Heart left ventricle (tissue), 16 donors: Measurements from ENCODE around the gene GALP. TPM values are rescaled to one million over a fixed set of nuclear protein-coding genes. Genes with fewer than 3 reads are reported as not detected.

Source experiments
- ATAC-seq, 4 donors: fragments of 200-7000 bp; cut with Tn5 transposase; one replicate each; pipeline ENCODE4 v1.9.1; 2020 to 2022; ENCODE audit warnings: moderate library complexity in 4 of 4, mild to moderate bottlenecking in 3 of 4, moderate number of reproducible peaks in 1 of 4
- DNase-seq, 5 donors: peaks; one replicate each; pipeline ENCODE4 v3.0.0-alpha.2; 2020
- H3K27ac ChIP-seq, 12 donors: fragments of 200-600 bp; sonication (generic) in 4 of 12; one replicate each; pipeline versions ENCODE4 v1.5.0 to v1.8.0; 2016 to 2022; ENCODE audit warnings: mild to moderate bottlenecking in 2 of 12
- H3K27me3 ChIP-seq, 9 donors: fragments of 200-600 bp; sonication (generic) in 2 of 9; one replicate each; pipeline versions ENCODE4 v1.5.1 to v1.8.0; 2016 to 2022; ENCODE audit warnings: mild to moderate bottlenecking in 3 of 9
- H3K36me3 ChIP-seq, 9 donors: fragments of 200-600 bp; sonication (generic) in 2 of 9; one replicate each; pipeline versions ENCODE4 v1.5.0 to v1.8.0; 2018 to 2022; ENCODE audit warnings: mild to moderate bottlenecking in 2 of 9
- H3K4me1 ChIP-seq, 12 donors: fragments of 200-600 bp; sonication (generic) in 4 of 12; one replicate each; pipeline versions ENCODE4 v1.5.0 to v1.8.0; 2016 to 2022; ENCODE audit warnings: mild to moderate bottlenecking in 3 of 12
- H3K4me3 ChIP-seq, 12 donors: fragments of 200-600 bp; sonication (generic) in 4 of 12; one replicate each; pipeline versions ENCODE4 v1.5.0 to v1.8.0; 2017 to 2022; ENCODE audit warnings: mild to moderate bottlenecking in 9 of 12, moderate library complexity in 4 of 12
- H3K9me3 ChIP-seq, 12 donors: fragments of 200-600 bp; sonication (generic) in 4 of 12; one replicate each; pipeline versions ENCODE4 v1.5.0 to v1.8.0; 2016 to 2022; ENCODE audit warnings: mild to moderate bottlenecking in 1 of 12
- POLR2A ChIP-seq, 2 donors: fragments of 450-650 bp; IDR thresholded peaks; one replicate each; pipeline ENCODE4 v1.6.1; 2017; ENCODE audit warnings: antibody characterized with exemption in 2 of 2, mild to moderate bottlenecking in 2 of 2, moderate library complexity in 2 of 2
- WGBS, 4 donors: extraction: QIAGEN DNeasy Blood & Tissue Kit in 2 of 4; methylation state at CpG; one replicate each; pipeline versions ENCODE4 v1.1.5 to v1.1.7; 2013 to 2018; 5-methylcytosine and 5-hydroxymethylcytosine counted together
- intact Hi-C, 10 donors: fragments of 100-400 bp; cut with DNase I; formaldehyde crosslinking; loops; one replicate each; pipeline versions ENCODE4 v1.11.1 to v1.14.2; 2022
- polyA plus RNA-seq, 2 donors: library from polyadenylated mRNA; stranded (reverse); fragments of 200-250 nt; gene quantifications; one replicate each; pipeline ENCODE4 v1.2.3, GENCODE V29; 2013
- total RNA-seq, 9 donors: library from RNA; depleted of rRNA in 2 of 9; stranded (reverse); fragments of >200 nt in 2 of 9; fragmentation: NEBNext Ultra II Directional in 3 of 9; extraction: Animal tissue kit (Norgen Biotek cat#: 25700) in 3 of 9; gene quantifications; one replicate each; pipeline versions ENCODE4 v1.1.0 to v1.2.4, GENCODE V29; 2016 to 2023
- TF ChIP-seq, protein P1 (sequence below), 12 donors: fragments of 200-600 bp; sonication (generic) in 4 of 12; IDR thresholded peaks; one replicate each; pipeline versions ENCODE4 v1.5.0 to v1.8.0; 2018 to 2022; ENCODE audit warnings: antibody characterized with exemption in 12 of 12, mild to moderate bottlenecking in 5 of 12
- donor health status: ischemic (EF 13 %, LVEDD 7.1; RV severe dilation, severe dysfunction).
- donor health status: healthy with polysubstance abuse.
- donor health status: DM: no; HTN: yes; CAD: no.
- donor health status: DM: no; HTN: no; CAD: no.
- donor health status: ischemic (EF 25% LVEDD 6.9; RV normal size, moderate dysfunction).
- donor health status: ischemic (EF 25% LVEDD 5.7; RV mildly dilated, moderate dysfunction).
- donor health status: healthy.
- donor health status: DM: yes; HTN: yes; CAD: no.
- donor health status: ischemic (EF 35%, LVEDD 5.7; RV mildly dilated, moderate dysfunction).
- donor health status: nonischemic (EF 11% LVEDD 7.7; RV severe dilation, severe dysfunction).
- donor health status: DM: yes; HTN: yes; CAD: no.
- donor health status: PGD.
- donor health status: ischemic (EF 29% LVEDD 5.4; RV normal size, mild dysfunction).
- donor health status: nonischemic (EF 23%, LVEDD 6.1; RV moderate dilation, normal function).

The GALP gene
- total and polyA plus RNA-seq, 11 donors, result not detected

DNA sequence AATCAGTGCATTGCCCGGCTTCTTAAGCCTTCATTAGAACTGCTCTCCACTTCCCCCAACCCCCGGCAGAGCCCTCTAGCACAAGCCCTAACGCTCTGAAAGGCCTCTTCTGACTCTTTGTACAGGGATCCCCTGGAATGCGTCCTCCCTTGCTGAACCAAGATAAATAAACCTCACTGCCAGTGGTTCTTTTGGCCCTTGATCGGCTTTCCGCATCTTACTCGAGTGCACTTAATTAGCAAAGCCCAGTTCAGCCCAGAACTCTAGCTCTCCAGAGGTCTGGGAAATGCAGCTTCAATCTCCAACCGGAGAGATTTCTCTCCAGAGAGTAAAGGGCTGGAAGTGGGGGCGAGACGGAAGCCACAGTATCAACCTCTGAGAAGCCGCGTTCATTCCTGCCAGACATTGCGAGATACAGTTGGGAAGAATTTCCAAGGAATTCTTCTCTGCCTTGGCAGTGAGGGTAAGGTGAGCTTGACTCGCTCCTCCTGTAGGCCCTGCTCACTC, 43.4 kb upstream of the GALP start:
- DNase-seq (no peak), ATAC-seq (peak; percentile 47 to 74 (median 70))
- no peaks in the 10 kb centered on the region for H3K27me3 ChIP-seq
- intact Hi-C loops, result no loop called here
- peak overlapping the region in 8 of 12 donors; percentile 21 to 70 (median 44) for H3K27ac ChIP-seq
- TF ChIP-seq, protein P1, sequence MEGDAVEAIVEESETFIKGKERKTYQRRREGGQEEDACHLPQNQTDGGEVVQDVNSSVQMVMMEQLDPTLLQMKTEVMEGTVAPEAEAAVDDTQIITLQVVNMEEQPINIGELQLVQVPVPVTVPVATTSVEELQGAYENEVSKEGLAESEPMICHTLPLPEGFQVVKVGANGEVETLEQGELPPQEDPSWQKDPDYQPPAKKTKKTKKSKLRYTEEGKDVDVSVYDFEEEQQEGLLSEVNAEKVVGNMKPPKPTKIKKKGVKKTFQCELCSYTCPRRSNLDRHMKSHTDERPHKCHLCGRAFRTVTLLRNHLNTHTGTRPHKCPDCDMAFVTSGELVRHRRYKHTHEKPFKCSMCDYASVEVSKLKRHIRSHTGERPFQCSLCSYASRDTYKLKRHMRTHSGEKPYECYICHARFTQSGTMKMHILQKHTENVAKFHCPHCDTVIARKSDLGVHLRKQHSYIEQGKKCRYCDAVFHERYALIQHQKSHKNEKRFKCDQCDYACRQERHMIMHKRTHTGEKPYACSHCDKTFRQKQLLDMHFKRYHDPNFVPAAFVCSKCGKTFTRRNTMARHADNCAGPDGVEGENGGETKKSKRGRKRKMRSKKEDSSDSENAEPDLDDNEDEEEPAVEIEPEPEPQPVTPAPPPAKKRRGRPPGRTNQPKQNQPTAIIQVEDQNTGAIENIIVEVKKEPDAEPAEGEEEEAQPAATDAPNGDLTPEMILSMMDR (IDR thresholded peaks at IDR 0.05), result no peak
- no peak for TF ChIP-seq POLR2A (IDR thresholded peaks at IDR 0.05)
- H3K36me3 ChIP-seq, result no peaks in the 10 kb centered on the region
- no peak overlapping the region for H3K4me3 ChIP-seq
- H3K4me1 ChIP-seq, result peaks cover 0 to 9% (median 7%) of the 10 kb centered on the region in 12 donors
- H3K9me3 ChIP-seq, result no peaks in the 10 kb centered on the region
- WGBS, 4 donors, result 33 to 40% (median 37%) methylated on average over 14 of the region's 14 CpGs

DNA sequence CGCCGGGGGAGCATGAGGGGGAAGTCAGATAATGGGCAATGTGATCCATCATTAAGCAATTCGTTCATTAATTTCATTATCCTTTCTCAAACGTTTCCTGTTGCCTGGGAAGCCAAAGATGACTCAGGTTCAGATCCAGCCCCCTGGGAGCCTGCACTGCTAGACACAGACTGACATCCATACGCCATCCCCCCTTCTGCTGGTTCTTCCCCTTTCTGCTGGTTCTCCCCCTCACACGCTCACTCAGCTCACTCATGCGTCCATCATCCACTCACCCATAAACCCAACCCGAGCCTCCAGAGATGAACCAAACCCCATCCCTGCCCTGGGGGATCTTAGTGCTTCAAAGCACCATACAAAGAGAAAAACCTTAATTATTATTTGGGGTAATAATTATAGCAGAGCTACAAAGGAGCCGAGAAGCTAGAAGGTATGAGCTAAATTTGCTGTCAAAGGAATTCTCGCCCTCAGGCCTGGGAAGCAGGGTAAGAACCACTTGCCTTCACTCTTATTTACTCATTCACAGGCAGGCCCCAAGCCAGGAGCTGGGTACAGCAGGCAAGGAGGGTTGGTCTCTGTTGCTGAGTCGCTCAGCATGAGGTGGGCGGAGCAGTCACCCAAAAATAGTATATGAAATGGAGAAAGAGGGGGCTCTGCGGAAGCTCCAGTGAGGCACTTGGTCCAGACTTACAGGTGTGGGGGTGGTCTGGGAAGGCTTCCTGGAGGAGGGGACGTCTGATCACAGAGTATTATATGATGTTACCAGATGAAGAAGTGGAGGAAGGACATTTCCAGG, 41.8 kb upstream of the GALP start:
- WGBS, 4 donors, result 78 to 86% (median 80%) methylated on average over 14 of the region's 14 CpGs
- no peak overlapping the region for H3K4me3 ChIP-seq
- H3K4me1 ChIP-seq, result peaks cover 0 to 9% (median 7%) of the 10 kb centered on the region in 12 donors
- no peaks in the 10 kb centered on the region for H3K36me3 ChIP-seq
- intact Hi-C loops, result no loop called here
- no peak overlapping the region for H3K27ac ChIP-seq
- no peaks in the 10 kb centered on the region for H3K9me3 ChIP-seq
- H3K27me3 ChIP-seq, result no peaks in the 10 kb centered on the region
- ATAC-seq, result no peak
- TF ChIP-seq, protein P1 (IDR thresholded peaks at IDR 0.05), result no peak
- TF ChIP-seq POLR2A (IDR thresholded peaks at IDR 0.05), result no peak
- DNase-seq, result no peak

DNA sequence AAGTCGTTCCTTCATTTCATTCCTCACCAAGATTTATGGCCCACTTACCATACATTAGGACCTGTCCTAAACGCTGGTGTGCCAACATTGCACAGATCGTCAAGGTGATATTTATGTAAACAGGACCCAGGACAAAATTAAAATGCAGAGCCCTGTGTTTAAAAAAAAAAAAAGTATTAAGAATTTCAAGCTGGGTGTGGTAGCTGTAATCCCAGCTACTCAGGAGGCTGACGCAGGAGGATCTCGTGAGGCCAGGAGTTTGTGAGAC, 41.2 kb upstream of the GALP start:
- peaks cover 0 to 9% (median 7%) of the 10 kb centered on the region in 12 donors for H3K4me1 ChIP-seq
- H3K9me3 ChIP-seq, result no peaks in the 10 kb centered on the region
- ATAC-seq (no peak), DNase-seq (no peak)
- no peaks in the 10 kb centered on the region for H3K27me3 ChIP-seq
- H3K27ac ChIP-seq, result no peak overlapping the region
- intact Hi-C loops, result no loop called here
- 84 to 91% (median 87%) methylated on average over 5 of the region's 5 CpGs for WGBS, 4 donors
- no peaks in the 10 kb centered on the region for H3K36me3 ChIP-seq
- no peak overlapping the region for H3K4me3 ChIP-seq
- TF ChIP-seq, protein P1 (IDR thresholded peaks at IDR 0.05), result no peak
- TF ChIP-seq POLR2A (IDR thresholded peaks at IDR 0.05), result no peak

DNA sequence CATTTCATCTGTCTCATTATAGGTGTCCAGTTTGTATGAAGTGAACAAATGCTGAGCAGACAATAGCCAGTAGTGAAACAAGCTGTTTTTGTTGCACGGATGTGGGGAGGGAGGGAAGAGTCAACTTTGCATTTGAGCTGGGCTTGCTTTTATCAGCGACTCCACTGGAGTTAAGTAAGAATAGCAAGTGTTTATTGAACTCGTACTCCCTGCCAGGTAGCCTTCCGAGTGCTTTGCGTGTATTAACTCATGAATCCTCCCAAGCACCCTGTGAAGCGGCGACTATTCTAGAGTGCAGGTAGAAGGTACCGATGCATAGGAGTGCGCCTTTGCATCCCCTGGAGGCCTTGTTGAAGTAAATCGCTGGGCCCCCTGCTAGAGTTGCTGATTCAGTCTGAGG, 39.4 kb upstream of the GALP start:
- Histone ChIP-seq H3K4me3 (no peak overlapping the region), H3K4me1 (peaks cover 0 to 16% (median 8%) of the 10 kb centered on the region in 12 donors), H3K27me3 (no peaks in the 10 kb centered on the region), H3K9me3 (no peaks in the 10 kb centered on the region), H3K27ac (no peak overlapping the region), H3K36me3 (no peaks in the 10 kb centered on the region)
- WGBS, 4 donors, result 66 to 75% (median 71%) methylated on average over 10 of the region's 10 CpGs
- ATAC-seq, result no peak
- intact Hi-C loops, result loop anchor here in 1 of 10 donors (5.0 kb wide), 1 partner anchor 34 kb away; no protein-coding TSS in a partner anchor
- no peak for TF ChIP-seq POLR2A (IDR thresholded peaks at IDR 0.05)
- TF ChIP-seq, protein P1 (IDR thresholded peaks at IDR 0.05), result no peak
- no peak for DNase-seq
